GM21825 (cell line): ENCODE data around the gene RGL3.
A peak's percentile ranks its signal among the peaks of the same experiment; 100 is the strongest.
"Not testable (repeated sequence)": the region's sequence is repeated elsewhere in the genome, so short reads cannot be mapped to it uniquely, and the experiment has no call there.

Experiments
- ATAC-seq: cut with Tn5 transposase; IDR thresholded peaks from one replicate; pipeline ENCODE4 v1.9.1; 2021; ENCODE audit warnings: mild to moderate bottlenecking, moderate library complexity; ENCODE audit not compliant: unreplicated experiment

RGL3 gene

DNA sequence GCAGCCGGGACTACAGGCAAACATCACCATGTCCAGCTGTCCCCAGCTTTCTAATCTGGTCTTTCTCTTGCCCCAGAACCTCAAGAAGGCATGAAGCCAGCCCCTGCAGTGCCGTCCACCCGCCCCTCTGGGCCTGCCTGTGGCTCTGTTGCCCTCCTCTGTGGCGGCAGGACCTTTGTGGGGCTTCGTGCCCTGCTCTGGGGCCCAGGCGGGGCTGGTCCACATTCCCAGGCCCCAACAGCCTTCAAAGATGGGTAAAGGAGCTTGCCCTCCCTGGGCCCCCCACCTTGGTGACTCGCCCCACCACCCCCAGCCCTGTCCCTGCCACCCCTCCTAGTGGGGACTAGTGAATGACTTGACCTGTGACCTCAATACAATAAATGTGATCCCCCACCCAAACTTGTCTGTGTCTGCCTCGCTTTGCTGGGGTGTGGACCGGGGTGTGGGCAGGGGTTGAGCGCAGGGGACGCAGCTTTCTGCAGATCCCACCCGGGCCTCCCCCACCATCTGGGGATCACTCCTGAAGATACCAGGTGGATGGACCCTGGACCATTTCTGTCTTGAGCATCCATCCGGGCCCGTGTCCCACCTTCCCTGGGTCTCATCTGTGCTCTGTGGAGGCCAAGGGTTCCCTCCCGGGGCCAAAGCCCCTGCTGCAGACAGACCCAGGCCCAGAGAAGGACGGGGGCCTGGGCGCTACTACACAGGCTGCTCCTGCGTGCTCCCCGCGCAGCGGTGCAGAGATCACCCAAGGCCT lies 31.6 kb upstream of the RGL3 start:
- ATAC-seq: no peak

GRCh38 chr19:11448923-11449554 lies 29.9 kb upstream of the RGL3 start:
- ATAC-seq: no peak

- ATAC-seq: no peak
Measured at GRCh38 chr19:11448410-11448809, 29.3 kb upstream of the RGL3 start.

GRCh38 chr19:11447347-11448262 lies 28.5 kb upstream of the RGL3 start:
- ATAC-seq: no peak

- no peak for ATAC-seq
Measured at GRCh38 chr19:11446652-11447301, 27.7 kb upstream of the RGL3 start.

DNA sequence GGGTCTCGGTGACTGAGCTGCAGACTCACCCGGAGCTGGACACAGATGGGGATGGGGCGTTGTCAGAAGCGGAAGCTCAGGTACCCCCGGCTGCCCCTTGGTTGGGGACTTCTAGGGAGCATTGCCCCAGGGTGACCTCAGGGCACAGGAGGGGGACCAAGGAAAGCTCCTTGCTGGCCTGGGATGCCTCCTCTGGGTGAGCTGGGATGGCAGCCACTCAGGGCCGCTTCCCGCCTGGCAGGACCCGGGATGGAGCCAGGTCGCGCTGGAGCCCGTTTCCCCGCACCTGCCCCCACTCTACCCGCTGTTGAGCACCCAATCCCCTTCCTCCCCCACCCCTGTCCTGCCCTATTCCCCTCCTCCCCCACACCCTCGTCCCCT lies 27.1 kb upstream of the RGL3 start:
- ATAC-seq: no peak

DNA sequence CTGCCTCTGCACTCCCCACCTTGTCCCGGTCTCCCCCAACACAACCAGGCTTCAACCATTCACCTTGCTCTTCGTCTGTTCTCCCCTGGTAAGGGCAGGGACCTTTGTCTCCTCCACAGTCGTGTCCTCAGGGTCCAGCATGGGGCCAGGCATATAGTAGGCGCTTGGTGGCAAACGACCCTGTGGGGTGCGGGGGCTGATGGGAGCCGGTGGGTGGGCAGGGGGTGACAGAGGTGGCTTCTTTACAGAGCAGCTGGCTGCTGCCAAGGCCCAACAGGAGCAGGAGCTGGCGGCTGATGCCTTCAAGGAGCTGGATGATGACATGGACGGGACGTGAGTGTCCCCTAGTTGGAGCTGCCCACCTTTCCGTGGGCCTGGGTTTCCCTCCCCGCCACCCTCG lies 26.0 kb upstream of the RGL3 start:
- no peak for ATAC-seq

- ATAC-seq: no peak
Measured at GRCh38 chr19:11444059-11444458, 24.9 kb upstream of the RGL3 start.

- no peak for ATAC-seq
Measured at GRCh38 chr19:11437955-11438354, 18.8 kb upstream of the RGL3 start.

- ATAC-seq: no peak
Measured at GRCh38 chr19:11435833-11436313, 16.8 kb upstream of the RGL3 start.

DNA sequence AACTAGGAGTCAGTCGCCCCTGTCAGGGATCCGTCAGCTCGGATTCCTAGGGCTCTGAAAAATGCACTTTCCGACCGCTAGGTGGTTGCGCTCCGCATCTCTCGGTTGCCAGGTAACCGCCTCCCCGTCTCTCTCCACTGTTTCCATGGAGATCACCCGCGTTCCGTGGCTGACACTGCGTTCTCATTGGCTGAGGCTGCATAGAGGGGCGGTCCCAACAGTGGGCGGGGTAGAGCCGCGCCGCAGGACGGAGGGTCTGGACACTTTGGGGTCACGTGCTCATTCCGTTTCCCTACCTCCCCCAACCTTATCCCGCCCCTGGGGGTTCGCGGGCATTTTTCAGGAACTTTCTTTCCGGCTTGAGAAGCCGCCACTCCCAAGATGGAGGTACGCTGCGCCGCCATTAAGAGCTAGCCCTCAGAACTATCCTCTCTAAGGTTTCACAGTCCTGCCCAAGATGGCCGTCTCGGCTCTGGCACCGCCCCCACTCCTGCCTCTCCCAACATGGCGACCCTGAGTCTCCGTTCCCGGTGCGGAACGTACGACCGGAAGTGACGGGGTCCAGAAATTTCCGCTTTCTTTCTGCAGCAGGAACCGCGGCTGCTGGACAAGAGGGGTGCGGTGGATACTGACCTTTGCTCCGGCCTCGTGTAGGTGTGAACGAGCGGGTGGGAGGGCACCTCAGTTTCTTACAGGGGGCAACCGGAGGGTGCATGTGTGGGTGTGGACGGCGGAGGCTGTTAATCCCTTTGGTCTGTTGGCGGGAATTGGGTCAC lies 16.1 kb upstream of the RGL3 start, which contains the start of the genes ODAD3 and PRKCSH:
Gene ODAD3, minus strand, starts transcription at position 65 of the 776 bp plus-strand sequence. CDS start 105 bp downstream, outside the sequence.
Gene PRKCSH, plus strand, starts transcription at position 579 of the 776 bp plus-strand sequence. CDS start 483 bp downstream, outside the sequence.
- ATAC-seq: peak; percentile 84

GRCh38 chr19:11434703-11435056 lies 15.6 kb upstream of the RGL3 start:
- ATAC-seq: peak; percentile 16

GRCh38 chr19:11433526-11433925 lies 14.4 kb upstream of the RGL3 start:
- not testable (repeated sequence) for ATAC-seq

DNA sequence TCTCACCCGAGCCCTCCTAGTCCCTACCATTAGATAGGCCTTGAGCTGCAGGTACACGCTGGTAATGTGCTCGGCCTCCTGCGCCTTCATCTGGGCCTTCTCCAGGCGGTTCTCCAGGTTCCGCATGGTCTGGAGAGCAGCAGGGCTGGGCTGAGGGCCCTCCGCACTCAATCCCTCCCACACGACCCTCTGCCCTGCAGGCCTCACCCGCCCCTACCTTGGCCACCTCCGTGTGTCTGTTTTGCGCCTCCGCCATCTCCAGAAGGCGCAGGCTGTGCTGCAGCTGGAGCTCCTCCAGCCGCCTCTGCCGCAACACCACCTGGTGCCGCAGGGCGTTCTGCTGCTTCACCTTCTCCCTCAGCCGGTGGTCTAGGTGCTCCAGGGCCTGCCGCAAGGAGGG lies 7.5 kb upstream of the RGL3 start:
- ATAC-seq: no peak

DNA sequence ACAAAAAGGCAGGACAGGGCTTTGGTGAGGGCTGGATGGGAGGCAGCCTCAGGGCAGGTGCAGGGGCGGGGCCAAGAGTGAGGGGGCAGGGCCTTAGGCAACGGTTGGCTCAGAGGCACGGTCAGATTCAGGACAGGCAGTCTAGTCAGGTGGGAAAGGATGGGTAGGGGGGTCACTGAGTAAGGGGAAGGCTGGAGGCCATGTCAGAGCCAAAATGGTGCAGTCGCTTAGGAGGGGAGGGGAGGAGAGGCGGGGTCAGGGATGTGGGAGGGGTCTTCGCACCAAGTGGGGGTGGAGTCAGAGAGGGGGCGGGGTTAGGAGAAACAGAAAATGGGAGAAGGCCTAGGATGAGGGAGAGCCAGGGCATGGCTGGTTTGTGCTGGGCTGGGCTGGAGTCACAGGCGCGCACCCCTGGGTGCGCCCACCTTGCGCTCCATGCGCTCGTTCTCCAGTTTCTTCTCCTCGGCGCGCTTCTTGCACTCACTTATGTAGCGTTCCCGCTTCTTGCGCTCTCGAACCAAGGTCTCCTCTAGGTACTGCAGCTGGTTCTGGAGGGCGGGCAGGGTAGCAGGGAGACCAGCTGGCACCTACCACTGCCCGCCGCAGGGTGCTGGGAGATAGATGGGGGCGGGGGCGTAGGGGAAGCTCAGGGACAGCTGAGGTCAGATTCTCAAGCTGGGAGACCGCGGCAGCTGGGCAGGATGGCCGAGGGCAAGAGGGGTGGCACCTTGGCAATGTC lies 6.8 kb upstream of the RGL3 start:
- no peak for ATAC-seq

DNA sequence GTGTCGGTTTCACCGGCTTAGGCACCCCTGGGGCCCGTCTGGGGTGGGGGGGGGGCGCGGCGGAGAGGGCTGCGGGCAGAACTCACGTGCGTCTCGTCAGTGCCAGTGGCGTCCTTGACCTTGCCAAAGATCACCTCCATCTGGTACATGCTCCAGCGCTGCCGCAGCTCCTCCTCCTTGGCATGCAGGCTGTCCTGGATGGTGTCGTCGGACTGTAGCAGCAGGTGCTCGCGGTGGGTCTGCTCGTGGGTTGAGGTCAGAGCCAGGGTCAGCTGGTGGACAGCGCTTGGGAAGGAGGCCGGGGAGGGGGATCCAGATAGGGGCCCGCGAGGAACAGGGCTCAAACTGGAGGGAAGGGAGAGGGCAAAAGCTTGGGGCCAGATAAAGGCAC lies 4.7 kb upstream of the RGL3 start:
- ATAC-seq: no peak

GRCh38 chr19:11423164-11423790 lies 4.2 kb upstream of the RGL3 start:
- ATAC-seq: no peak

DNA sequence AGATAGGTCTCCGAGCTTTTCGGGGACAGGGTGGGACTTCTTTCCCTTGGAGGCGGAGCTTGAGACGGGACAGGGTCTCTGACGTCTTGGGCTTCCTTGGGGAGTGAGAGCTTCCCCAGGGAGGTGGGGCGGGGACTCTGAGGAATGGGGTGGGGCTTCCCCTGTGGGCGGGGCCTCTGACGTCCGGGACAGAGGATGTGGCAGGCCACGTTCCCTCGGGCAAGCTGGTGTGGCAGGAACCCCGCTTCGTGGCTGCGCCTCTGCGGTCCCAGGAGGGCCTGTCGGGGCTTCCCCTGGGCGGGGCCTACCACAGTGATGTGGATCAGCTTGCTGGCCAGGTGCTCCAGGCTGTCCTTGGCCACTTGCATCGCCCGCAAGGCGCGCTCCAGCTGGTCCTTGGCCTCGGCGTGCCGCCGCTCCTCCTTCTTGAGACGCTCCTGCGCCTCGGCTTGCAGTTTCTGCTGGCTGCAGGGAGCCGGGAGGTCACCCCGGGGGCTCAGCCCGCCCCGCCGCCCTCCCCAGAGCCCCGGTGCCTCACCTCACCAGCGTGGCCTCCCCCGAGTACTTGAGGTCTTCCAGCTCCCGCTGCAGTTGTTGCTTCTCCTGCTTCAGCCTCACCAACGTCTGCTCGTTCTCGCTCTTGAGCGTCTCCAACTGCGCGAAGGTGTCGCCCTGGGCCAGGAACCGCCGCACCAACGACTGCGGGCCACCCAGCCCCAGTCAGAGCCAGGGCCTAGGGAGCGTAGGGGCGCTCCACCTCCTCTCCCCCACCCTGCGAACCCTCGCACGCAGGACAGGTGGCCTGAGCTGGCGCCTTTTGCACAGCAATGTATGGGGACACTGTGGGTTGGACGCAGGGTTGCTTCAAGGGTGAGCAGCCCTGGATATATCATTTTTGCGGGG lies 3.3 kb upstream of the RGL3 start:
- peak; percentile 60 for ATAC-seq
